ENCODE measurements around the gene TNS1.
"Not testable (repeated sequence)": the region's sequence is repeated elsewhere in the genome, so short reads cannot be mapped to it uniquely, and the experiment has no call there.

Gene TNS1

GRCh38 chr2:217825469-217826235, 177.1 kb downstream of the TNS1 start:
- no peak for DNase-seq

- DNase-seq: no peak
These were observed 178.6 kb downstream of the TNS1 start for GRCh38 chr2:217824223-217824622.

GRCh38 chr2:217823626-217824025, 179.2 kb downstream of the TNS1 start:
- DNase-seq: no peak

- DNase-seq: no peak
These were observed 180.2 kb downstream of the TNS1 start for GRCh38 chr2:217822296-217823252.

- DNase-seq: no peak
These were observed 181.2 kb downstream of the TNS1 start for GRCh38 chr2:217821536-217822147.

GRCh38 chr2:217820904-217821303, 181.9 kb downstream of the TNS1 start:
- DNase-seq: no peak

GRCh38 chr2:217820091-217820819, 182.5 kb downstream of the TNS1 start:
- no peak for DNase-seq

- DNase-seq: no peak
These were observed 184.4 kb downstream of the TNS1 start for GRCh38 chr2:217818293-217818850.

GRCh38 chr2:217817466-217818292, 185.1 kb downstream of the TNS1 start:
- DNase-seq: no peak

GRCh38 chr2:217816396-217816869, 186.4 kb downstream of the TNS1 start:
- DNase-seq: peak; percentile 86

- no peak for DNase-seq
These were observed 189.0 kb downstream of the TNS1 start for GRCh38 chr2:217813828-217814227.

- DNase-seq: no peak
These were observed 190.6 kb downstream of the TNS1 start for GRCh38 chr2:217812170-217812569.

GRCh38 chr2:217810260-217810659, 192.5 kb downstream of the TNS1 start:
- no peak for DNase-seq

- DNase-seq: no peak
These were observed 193.1 kb downstream of the TNS1 start for GRCh38 chr2:217809736-217810135.

GRCh38 chr2:217808967-217809366, 193.8 kb downstream of the TNS1 start:
- DNase-seq: not testable (repeated sequence)

GRCh38 chr2:217808326-217808725, 194.5 kb downstream of the TNS1 start:
- DNase-seq: no peak

- no peak for DNase-seq
These were observed 195.0 kb downstream of the TNS1 start for GRCh38 chr2:217807753-217808152.

GRCh38 chr2:217807025-217807424, 195.8 kb downstream of the TNS1 start:
- DNase-seq: no peak

GRCh38 chr2:217806482-217806765, 196.4 kb downstream of the TNS1 start:
- DNase-seq: no peak

GRCh38 chr2:217805668-217806481, 196.9 kb downstream of the TNS1 start:
- no peak for DNase-seq
